K562 (cell line): ENCODE measurements around the gene SMG6.

Experiments
- CCAR2 ChIP-seq: fragments of 200-400 bp; formaldehyde crosslinking; IDR thresholded peaks from 2 replicates; pipeline ENCODE4 v1.6.1; 2017; ENCODE audit warnings: mild to moderate bottlenecking, low read depth, low read length
- ETV1 ChIP-seq: fragments of 450-650 bp; conservative IDR thresholded peaks from 2 replicates; pipeline ENCODE4 v1.6.1; 2016; ENCODE audit warnings: missing genetic modification characterization, control low read depth, low read depth, missing compliant biosample characterization
- NR3C1 ChIP-seq: sonication (generic); formaldehyde crosslinking; IDR thresholded peaks from 2 replicates; pipeline ENCODE4 v1.8.1; 2022; ENCODE audit warnings: missing genetic modification reagents
- SP1 ChIP-seq: sonication (generic); formaldehyde crosslinking; IDR thresholded peaks from 2 replicates; pipeline ENCODE4 v1.8.1; 2022; ENCODE audit warnings: mild to moderate bottlenecking, missing genetic modification reagents

GRCh38 chr17:2102931-2103809 lies 200.4 kb downstream of the SMG6 start:
- TF ChIP-seq ETV1 (no peak), CCAR2 (no peak), NR3C1 (no peak), SP1 (CRISPR knock-in tag) (no peak)
